Activated naive CD8-positive, alpha-beta T cell treated with anti-CD3 and anti-CD28 coated beads, Interleukin-2, amount 10 ng/mL, durations not matched to agents 7 days and 5 days (primary cell): ENCODE results near the gene L3MBTL2. TPM values are rescaled to one million over a fixed set of nuclear protein-coding genes. Genes with fewer than 3 reads are reported as not detected.

ENCODE experiments used
- ATAC-seq: fragments of 150-1000 bp; cut with Tn5 transposase; one replicate; pipeline ENCODE4 v1.10.0; 2021; ENCODE audit warnings: low read depth, moderate library complexity
- POLR2A ChIA-PET: fragments of 350-600 bp; sonication (Branson Sonifier 250); formaldehyde crosslinking; loops from one replicate; lab custom pipeline; 2021; ENCODE audit warnings: antibody characterized with exemption; lab: Charles Lee
- DNase-seq: peaks from one replicate; pipeline ENCODE4 v3.0.0; 2021
- H3K27ac Mint-ChIP-seq: one replicate; pipeline ENCODE4 v1.8.0; 2022; ENCODE audit warnings: mild to moderate bottlenecking, mixed read lengths
- H3K27me3 Mint-ChIP-seq: one replicate; pipeline ENCODE4 v1.8.0; 2022; ENCODE audit warnings: mild to moderate bottlenecking, moderate library complexity, mixed read lengths
- H3K36me3 Mint-ChIP-seq: one replicate; pipeline ENCODE4 v1.8.0; 2021; ENCODE audit warnings: mild to moderate bottlenecking, mixed read lengths
- H3K4me1 Mint-ChIP-seq: one replicate; pipeline ENCODE4 v1.8.0; 2021; ENCODE audit warnings: mixed read lengths
- H3K4me3 Mint-ChIP-seq: one replicate; pipeline ENCODE4 v1.8.0; 2022; ENCODE audit warnings: mild to moderate bottlenecking, moderate library complexity, mixed read lengths
- H3K9me3 Mint-ChIP-seq: one replicate; pipeline ENCODE4 v1.8.0; 2021; ENCODE audit warnings: mixed read lengths
- microRNA-seq: library from miRNA; unstranded; fragments of <30 nt; microRNA quantifications from one replicate; pipeline ENCODE4 v1.2.0, GENCODE V29; 2022
- total RNA-seq, 2 experiments: library from RNA; stranded (reverse); gene quantifications; one replicate each; pipeline ENCODE4 v1.2.3, GENCODE V29; 2021

The L3MBTL2 gene
- total RNA-seq, 2 experiments from 2014 or later, result 37.5 to 38.7 TPM

- H3K4me3 Mint-ChIP-seq, result no peak overlapping the region
- H3K36me3 Mint-ChIP-seq, result peaks cover 35% of the 10 kb centered on the region
- H3K27me3 Mint-ChIP-seq, result no peaks in the 10 kb centered on the region
- H3K9me3 Mint-ChIP-seq, result no peaks in the 10 kb centered on the region
- ATAC-seq (no peak), DNase-seq (no peak)
- H3K27ac Mint-ChIP-seq, result no peak overlapping the region
- peaks cover 2% of the 10 kb centered on the region for H3K4me1 Mint-ChIP-seq
- POLR2A ChIA-PET, result interaction anchor here (0.8 to 1.9 kb wide), 2 partner anchors 11 to 37 kb away, joined by 4 to 8 read pairs; partner anchors contain the start of gene RANGAP1
These were observed 69.7 kb downstream of the L3MBTL2 start for GRCh38 chr22:41274856-41275255.

GRCh38 chr22:41280065-41280464 is 75.0 kb downstream of the L3MBTL2 start:
- Mint-ChIP-seq H3K4me3 (no peak overlapping the region), H3K36me3 (peaks cover 28% of the 10 kb centered on the region), H3K9me3 (no peaks in the 10 kb centered on the region), H3K4me1 (peaks cover 13% of the 10 kb centered on the region), H3K27ac (no peak overlapping the region), H3K27me3 (no peaks in the 10 kb centered on the region)
- no peak for DNase-seq
- POLR2A ChIA-PET, result interaction anchor here (0.7 kb wide), 1 partner anchor 128 kb away, joined by 3 read pairs; no protein-coding TSS in a partner anchor
- no peak for ATAC-seq

- ATAC-seq, result no peak
- no peak overlapping the region for H3K27ac Mint-ChIP-seq
- no peak overlapping the region for H3K4me3 Mint-ChIP-seq
These were observed 75.7 kb downstream of the L3MBTL2 start for GRCh38 chr22:41280854-41281253.

More at GRCh38 chr22:41280854-41281253, 75.7 kb downstream of the L3MBTL2 start:
- POLR2A ChIA-PET, result interaction anchor here (2.3 kb wide), 1 partner anchor 21 kb away, joined by 8 read pairs; the partner anchor contains the start of gene ZC3H7B
- peaks cover 16% of the 10 kb centered on the region for H3K4me1 Mint-ChIP-seq
- H3K36me3 Mint-ChIP-seq, result peaks cover 31% of the 10 kb centered on the region
- no peaks in the 10 kb centered on the region for H3K27me3 Mint-ChIP-seq
- no peak for DNase-seq
- H3K9me3 Mint-ChIP-seq, result no peaks in the 10 kb centered on the region

Small RNAs within 50 kb of the gene (microRNA-seq; reads per million reads assigned to microRNA genes)
- not detected for gene MIR6889

Other genes with a start within 250 kb of the L3MBTL2 start
- 10 to 100 TPM; 82.9 to 85.4 TPM for gene EP300, start 112.7 kb upstream of the L3MBTL2 start, total RNA-seq
- under 1 TPM; 0.45 to 0.83 TPM for gene CHADL, start 35.6 kb downstream of the L3MBTL2 start, total RNA-seq
- 10 to 100 TPM; 93.6 to 98.3 TPM for gene RANGAP1, start 80.9 kb downstream of the L3MBTL2 start, total RNA-seq
- gene ZC3H7B, start 96.2 kb downstream of the L3MBTL2 start, total RNA-seq, result 10 to 100 TPM; 49.0 to 51.3 TPM
- 1 to 10 TPM; 3.6 to 4.0 TPM for gene TEF, start 176.6 kb downstream of the L3MBTL2 start, total RNA-seq
- 10 to 100 TPM; 35.7 to 35.9 TPM for gene TOB2, start 241.5 kb downstream of the L3MBTL2 start, total RNA-seq